ENCODE measurements around the gene SMYD5. TPM values are rescaled to one million over a fixed set of nuclear protein-coding genes. Genes with fewer than 3 reads are reported as not detected.

The SMYD5 gene
- total RNA-seq, 4 donors from 2014 or later: 12.1 to 19.6 (median 15.4) TPM

GRCh38 chr2:73264332-73264606 is 50.2 kb downstream of the SMYD5 start:
- DNase-seq (ENCODE audit: extremely low spot score): no peak
- no CpG with 5 or more reads among the region's 15 CpGs for WGBS
- intact Hi-C loops (cut with DNase I): loop anchor here (10.0 kb wide), 1 partner anchor 121 kb away; the partner anchor contains the start of gene ALMS1
- H3K4me1 ChIP-seq: peaks cover 7 to 13% (median 9%) of the 10 kb centered on the region in 4 donors
- H3K27ac ChIP-seq (replicated peaks in 1 of 4): no peak overlapping the region
- TF ChIP-seq CTCF (IDR thresholded peaks at IDR 0.05) (no peak), EP300 (IDR thresholded peaks at IDR 0.05) (no peak), POLR2A (IDR thresholded peaks at IDR 0.05; ENCODE audit: low read depth) (no peak), POLR2AphosphoS5 (IDR thresholded peaks at IDR 0.05) (no peak)
- no peak overlapping the region for H3K4me3 ChIP-seq
- peaks cover 4 to 44% (median 18%) of the 10 kb centered on the region in 4 donors for H3K27me3 ChIP-seq
- H3K9me3 ChIP-seq: no peaks in the 10 kb centered on the region
- peaks cover 0 to 3% (median 0%) of the 10 kb centered on the region in 4 donors for H3K36me3 ChIP-seq

GRCh38 chr2:73264783-73265182 is 50.7 kb downstream of the SMYD5 start:
- Histone ChIP-seq H3K27ac (replicated peaks in 1 of 4) (no peak overlapping the region), H3K36me3 (peaks cover 0 to 3% (median 0%) of the 10 kb centered on the region in 4 donors), H3K4me3 (no peak overlapping the region), H3K27me3 (peaks cover 4 to 50% (median 19%) of the 10 kb centered on the region in 4 donors), H3K9me3 (no peaks in the 10 kb centered on the region), H3K4me1 (peaks cover 7 to 15% (median 14%) of the 10 kb centered on the region in 4 donors)
- no peak for DNase-seq (ENCODE audit: extremely low spot score)
- intact Hi-C loops (cut with DNase I): loop anchor here (10.0 kb wide), 1 partner anchor 120 kb away; the partner anchor contains the start of gene ALMS1
- TF ChIP-seq CTCF (IDR thresholded peaks at IDR 0.05) (no peak), EP300 (IDR thresholded peaks at IDR 0.05) (no peak), POLR2A (IDR thresholded peaks at IDR 0.05; ENCODE audit: low read depth) (no peak), POLR2AphosphoS5 (IDR thresholded peaks at IDR 0.05) (no peak)
- 87% methylated on average over 4 of the region's 4 CpGs for WGBS

- TF ChIP-seq CTCF (IDR thresholded peaks at IDR 0.05) (no peak), POLR2AphosphoS5 (IDR thresholded peaks at IDR 0.05) (no peak)
- intact Hi-C loops (cut with DNase I): loop anchor here (10.0 kb wide), 1 partner anchor 119 kb away; the partner anchor contains the start of gene ALMS1
- 94% methylated on average over 15 of the region's 28 CpGs for WGBS
- peaks cover 7 to 14% (median 13%) of the 10 kb centered on the region in 4 donors for H3K4me1 ChIP-seq
- DNase-seq (ENCODE audit: extremely low spot score): no peak
- H3K27me3 ChIP-seq: peaks cover 4 to 56% (median 20%) of the 10 kb centered on the region in 4 donors
- no peaks in the 10 kb centered on the region for H3K9me3 ChIP-seq
- no peak overlapping the region for H3K27ac ChIP-seq (replicated peaks in 1 of 4)
- H3K36me3 ChIP-seq: peaks cover 0 to 3% (median 0%) of the 10 kb centered on the region in 4 donors
- no peak overlapping the region for H3K4me3 ChIP-seq
These were observed 51.4 kb downstream of the SMYD5 start for GRCh38 chr2:73265298-73266060.

- peaks cover 4 to 65% (median 20%) of the 10 kb centered on the region in 4 donors for H3K27me3 ChIP-seq
These were observed 52.2 kb downstream of the SMYD5 start for GRCh38 chr2:73266061-73266901.

More at GRCh38 chr2:73266061-73266901, 52.2 kb downstream of the SMYD5 start:
- no peaks in the 10 kb centered on the region for H3K9me3 ChIP-seq
- H3K4me1 ChIP-seq: peaks cover 7 to 14% (median 13%) of the 10 kb centered on the region in 4 donors
- no peak overlapping the region for H3K4me3 ChIP-seq
- H3K27ac ChIP-seq (replicated peaks in 1 of 4): no peak overlapping the region
- TF ChIP-seq POLR2AphosphoS5 (IDR thresholded peaks at IDR 0.05): no peak
- no peak for TF ChIP-seq EP300 (IDR thresholded peaks at IDR 0.05)
- no peak for TF ChIP-seq POLR2A (IDR thresholded peaks at IDR 0.05; ENCODE audit: low read depth)
- no peak for TF ChIP-seq CTCF (IDR thresholded peaks at IDR 0.05)
- 85% methylated on average over 22 of the region's 26 CpGs for WGBS
- H3K36me3 ChIP-seq: peaks cover 0 to 3% (median 0%) of the 10 kb centered on the region in 4 donors
- intact Hi-C loops (cut with DNase I): loop anchor here (10.0 kb wide), 1 partner anchor 119 kb away; the partner anchor contains the start of gene ALMS1
- DNase-seq (ENCODE audit: extremely low spot score): no peak
